HepG2 (cell line): ENCODE measurements around the gene ARHGAP5. TPM values are rescaled to one million over a fixed set of nuclear protein-coding genes. Genes with fewer than 3 reads are reported as not detected.
A peak's percentile ranks its signal among the peaks of the same experiment; 100 is the strongest.

Experiments used
- ATF2 ChIP-seq: sonication (generic); formaldehyde crosslinking; IDR thresholded peaks from 2 replicates; pipeline ENCODE4 v1.4.0; 2020; ENCODE audit warnings: missing genetic modification reagents
- DZIP1 ChIP-seq: sonication (generic); formaldehyde crosslinking; IDR thresholded peaks from 2 replicates; pipeline ENCODE4 v1.5.0; 2020; ENCODE audit warnings: mild to moderate bottlenecking, missing genetic modification reagents
- GMEB2 ChIP-seq: IDR thresholded peaks from 2 replicates; pipeline ENCODE4 v1.6.1; 2016; ENCODE audit warnings: missing biosample characterization, missing genetic modification reagents, low read depth
- HBP1 ChIP-seq: IDR thresholded peaks from 2 replicates; pipeline ENCODE4 v1.6.1; 2016; ENCODE audit warnings: low read depth, control low read depth
- HOXA5 ChIP-seq: sonication (generic); formaldehyde crosslinking; IDR thresholded peaks from 2 replicates; pipeline ENCODE4 v1.4.0; 2020; ENCODE audit warnings: missing genetic modification reagents
- MAZ ChIP-seq, 2 experiments: sonication (generic) in 1 of 2; formaldehyde crosslinking in 1 of 2; IDR thresholded peaks; 2 replicates each; pipeline versions ENCODE4 v1.5.0 to v1.6.1; 2012 to 2020; ENCODE audit warnings: low read depth in 2 of 2, mild to moderate bottlenecking in 2 of 2, borderline replicate concordance in 1 of 2, improper control_type of control experiment in 1 of 2, low read length in 1 of 2, missing genetic modification reagents in 1 of 2, moderate library complexity in 1 of 2
- MLLT10 ChIP-seq: sonication (generic); formaldehyde crosslinking; IDR thresholded peaks from 2 replicates; pipeline ENCODE4 v1.4.0; 2020; ENCODE audit warnings: missing genetic modification reagents
- NFKBIZ ChIP-seq: IDR thresholded peaks from 2 replicates; pipeline ENCODE4 v1.6.1; 2018; ENCODE audit warnings: missing genetic modification reagents, missing compliant biosample characterization
- NR2F6 ChIP-seq, 2 experiments: IDR thresholded peaks; 2 replicates each; pipeline ENCODE4 v1.6.1; 2016; ENCODE audit warnings: antibody characterized with exemption in 1 of 2, mild to moderate bottlenecking in 1 of 2
- RFX5 ChIP-seq: IDR thresholded peaks from 2 replicates; pipeline ENCODE4 v1.6.1; 2011; ENCODE audit warnings: low read depth, low read length, improper control_type of control experiment
- SIX4 ChIP-seq: sonication (generic); formaldehyde crosslinking; IDR thresholded peaks from 2 replicates; pipeline ENCODE4 v1.4.0; 2020; ENCODE audit warnings: missing genetic modification reagents
- SMAD3 ChIP-seq: sonication (generic); formaldehyde crosslinking; IDR thresholded peaks from 2 replicates; pipeline ENCODE4 v1.4.0; 2020; ENCODE audit warnings: missing genetic modification reagents
- SOX5 ChIP-seq: IDR thresholded peaks from 2 replicates; pipeline ENCODE4 v1.6.1; 2016; ENCODE audit warnings: borderline replicate concordance
- SRSF4 ChIP-seq: fragments of 200-400 bp; formaldehyde crosslinking; IDR thresholded peaks from one replicate; pipeline ENCODE4 v1.6.1; 2018; ENCODE audit warnings: mild to moderate bottlenecking, low read depth, low read length, moderate library complexity; ENCODE audit not compliant: poor library complexity, severe bottlenecking
- TFDP1 ChIP-seq: IDR thresholded peaks from 2 replicates; pipeline ENCODE4 v1.6.1; 2016; ENCODE audit warnings: missing compliant biosample characterization, missing genetic modification reagents, borderline replicate concordance
- ZNF253 ChIP-seq: sonication (generic); formaldehyde crosslinking; IDR thresholded peaks from 2 replicates; pipeline ENCODE4 v1.8.0; 2022; ENCODE audit warnings: mild to moderate bottlenecking, missing genetic modification reagents, borderline replicate concordance
- ZNF432 ChIP-seq: sonication (generic); formaldehyde crosslinking; IDR thresholded peaks from 2 replicates; pipeline ENCODE4 v1.5.0; 2020; ENCODE audit warnings: missing genetic modification reagents, mild to moderate bottlenecking, borderline replicate concordance
- ZNF614 ChIP-seq: IDR thresholded peaks from 2 replicates; pipeline ENCODE4 v1.6.1; 2018; ENCODE audit warnings: missing biosample characterization, missing genetic modification reagents, inconsistent platforms, borderline replicate concordance
- ZNF616 ChIP-seq: sonication (generic); formaldehyde crosslinking; IDR thresholded peaks from 2 replicates; pipeline ENCODE4 v1.5.0; 2020; ENCODE audit warnings: low read depth, mild to moderate bottlenecking, missing genetic modification reagents
- ZNF780A ChIP-seq: sonication (generic); formaldehyde crosslinking; IDR thresholded peaks from 2 replicates; pipeline ENCODE4 v1.8.0; 2022; ENCODE audit warnings: mild to moderate bottlenecking, missing genetic modification reagents, moderate library complexity
- ZSCAN25 ChIP-seq: sonication (generic); formaldehyde crosslinking; IDR thresholded peaks from 2 replicates; pipeline ENCODE4 v1.8.0; 2022; ENCODE audit warnings: mild to moderate bottlenecking, missing genetic modification reagents
- polyA plus RNA-seq, 8 experiments: library from polyadenylated mRNA; depleted of rRNA in 3 of 8; stranded (reverse) in 7 of 8; unstranded in 1 of 8; fragments of >200 nt; fragmentation: Illumina TruSeq in 4 of 8; extraction: Trizol in 4 of 8; gene quantifications; 2 replicates each; pipeline versions ENCODE4 v1.2.1 to v1.2.3, GENCODE V29; 2011 to 2016; ENCODE audit warnings: low read depth in 4 of 8, missing spikeins in 1 of 8, mixed read lengths in 1 of 8; ENCODE audit not compliant: insufficient read depth in 1 of 8
- total RNA-seq, 5 experiments: library from RNA; depleted of rRNA; stranded (reverse); fragments of >200 nt; fragmentation: Illumina TruSeq; extraction: Trizol; gene quantifications; 2 replicates each; pipeline ENCODE4 v1.2.3, GENCODE V29; 2016; ENCODE audit warnings: low read depth in 1 of 5

ARHGAP5 gene
- total and polyA plus RNA-seq, 2 of the 13 experiments (the other 11 are each of a cell fraction or from before 2014, with no cell fraction given) = 33.7 to 144 TPM

- TF ChIP-seq TFDP1 (CRISPR knock-in tag) = no peak
- no peak for TF ChIP-seq HBP1 (CRISPR knock-in tag)
- TF ChIP-seq HOXA5 (CRISPR knock-in tag) = 0 out of 2 replicates have a peak, but pooled peaks have one; percentile 76
- TF ChIP-seq ZNF253 = no peak
- no peak for TF ChIP-seq RFX5
- no peak for TF ChIP-seq SIX4 (CRISPR knock-in tag)
- no peak for TF ChIP-seq MLLT10 (CRISPR knock-in tag)
- TF ChIP-seq SMAD3 (CRISPR knock-in tag) = peak; percentile 81; the same call in 1 of the 2 replicates
- TF ChIP-seq ZNF616 (CRISPR knock-in tag) = no peak
- no peak for TF ChIP-seq SRSF4
- no peak for TF ChIP-seq NR2F6 (IDR thresholded peaks at IDR 0.05)
- no peak for TF ChIP-seq NR2F6 (CRISPR knock-in tag; IDR thresholded peaks at IDR 0.05)
- TF ChIP-seq NFKBIZ (CRISPR knock-in tag) = no peak
- TF ChIP-seq SOX5 = 0 out of 2 replicates have a peak, but pooled peaks have one; percentile 57
- TF ChIP-seq DZIP1 = no peak
- peak; percentile 66 for TF ChIP-seq ATF2 (CRISPR knock-in tag)
- TF ChIP-seq ZNF780A (CRISPR knock-in tag) = no peak
- no peak; the same call in 1 of the 2 replicates for TF ChIP-seq ZSCAN25 (CRISPR knock-in tag)
- 0 out of 2 replicates have a peak, but pooled peaks have one; percentile 43 for TF ChIP-seq ZNF614 (CRISPR knock-in tag)
- TF ChIP-seq ZNF432 (CRISPR knock-in tag) = no peak
- TF ChIP-seq GMEB2 (CRISPR knock-in tag) = no peak; the same call in 1 of the 2 replicates
- no peak for TF ChIP-seq MAZ (IDR thresholded peaks at IDR 0.05; ENCODE audit: borderline replicate concordance, low read depth, low read length)
- TF ChIP-seq MAZ (CRISPR knock-in tag; IDR thresholded peaks at IDR 0.05; ENCODE audit: low read depth) = no peak
Measured at GRCh38 chr14:32073537-32074189, 3.4 kb upstream of the ARHGAP5 start (continued).
